Smooth muscle cell (in vitro differentiated cells): ENCODE data around the gene MARS1. TPM values are rescaled to one million over a fixed set of nuclear protein-coding genes. Genes with fewer than 3 reads are reported as not detected.

ENCODE experiments used
- DNase-seq: peaks from one replicate; lab custom pipeline; 2025; ENCODE audit not compliant: unreplicated experiment; lab: John Stamatoyannopoulos, UW
- H2AFZ ChIP-seq: fragments of 200-600 bp; sonication (generic); 2 replicates; pipeline ENCODE4 v1.6.0; 2016; ENCODE audit warnings: antibody characterized with exemption, low read depth, mild to moderate bottlenecking
- H3F3A ChIP-seq: fragments of 200-600 bp; sonication (generic); 2 replicates; pipeline ENCODE4 v1.6.0; 2017; ENCODE audit warnings: antibody characterized with exemption, low read depth
- H3K27ac ChIP-seq: fragments of 200-600 bp; sonication (generic); 2 replicates; pipeline ENCODE4 v1.5.1; 2016; ENCODE audit warnings: low read depth, mild to moderate bottlenecking
- H3K27me3 ChIP-seq: fragments of 200-600 bp; sonication (generic); 2 replicates; pipeline ENCODE4 v1.6.1; 2016; ENCODE audit warnings: low read depth, mild to moderate bottlenecking
- H3K36me3 ChIP-seq: fragments of 200-600 bp; sonication (generic); 2 replicates; pipeline ENCODE4 v1.5.1; 2016; ENCODE audit warnings: low read depth
- H3K4me1 ChIP-seq: fragments of 200-600 bp; sonication (generic); 2 replicates; pipeline ENCODE4 v1.5.1; 2016; ENCODE audit warnings: low read depth
- H3K4me2 ChIP-seq: fragments of 200-600 bp; sonication (generic); 2 replicates; pipeline ENCODE4 v1.6.0; 2016; ENCODE audit warnings: mild to moderate bottlenecking
- H3K4me3 ChIP-seq: fragments of 200-600 bp; sonication (generic); 2 replicates; pipeline ENCODE4 v1.5.1; 2016; ENCODE audit warnings: mild to moderate bottlenecking
- H3K79me2 ChIP-seq: fragments of 200-600 bp; sonication (generic); 2 replicates; pipeline ENCODE4 v1.6.0; 2016; ENCODE audit warnings: low read depth, mild to moderate bottlenecking
- H3K9ac ChIP-seq: fragments of 200-600 bp; sonication (generic); 2 replicates; pipeline ENCODE4 v1.6.0; 2016; ENCODE audit warnings: low read depth
- H3K9me3 ChIP-seq: fragments of 200-600 bp; sonication (generic); replicated peaks from 2 replicates; pipeline ENCODE4 v1.5.1; 2016; ENCODE audit warnings: low read depth
- H4K20me1 ChIP-seq: fragments of 200-600 bp; sonication (generic); 2 replicates; pipeline ENCODE4 v1.6.0; 2016; ENCODE audit warnings: low read depth
- WGBS: methylation state at CpG from one replicate; pipeline ENCODE4 v1.1.7; 2016; ENCODE audit warnings: low lambda C conversion rate; 5-methylcytosine and 5-hydroxymethylcytosine counted together
- polyA plus RNA-seq: library from polyadenylated mRNA; unstranded; fragments of >200 nt; fragmentation: Nextera tagmentation; extraction: Ambion mirVana; gene quantifications from 2 replicates; pipeline ENCODE4 v1.2.1, GENCODE V29; 2016
- total RNA-seq: library from RNA; depleted of rRNA; stranded (reverse); fragments of >200 nt; gene quantifications from 2 replicates; pipeline ENCODE4 v1.2.3, GENCODE V29; 2014
- TF ChIP-seq, protein P1 (sequence below): fragments of 200-600 bp; sonication (generic); IDR thresholded peaks from 2 replicates; pipeline ENCODE4 v1.5.1; 2017; ENCODE audit warnings: borderline replicate concordance, mild to moderate bottlenecking, antibody characterized with exemption; ENCODE audit not compliant: insufficient read depth, poor library complexity, severe bottlenecking

The MARS1 gene
- total and polyA plus RNA-seq, 2 experiments from 2014 or later: 186 to 192 TPM

DNA sequence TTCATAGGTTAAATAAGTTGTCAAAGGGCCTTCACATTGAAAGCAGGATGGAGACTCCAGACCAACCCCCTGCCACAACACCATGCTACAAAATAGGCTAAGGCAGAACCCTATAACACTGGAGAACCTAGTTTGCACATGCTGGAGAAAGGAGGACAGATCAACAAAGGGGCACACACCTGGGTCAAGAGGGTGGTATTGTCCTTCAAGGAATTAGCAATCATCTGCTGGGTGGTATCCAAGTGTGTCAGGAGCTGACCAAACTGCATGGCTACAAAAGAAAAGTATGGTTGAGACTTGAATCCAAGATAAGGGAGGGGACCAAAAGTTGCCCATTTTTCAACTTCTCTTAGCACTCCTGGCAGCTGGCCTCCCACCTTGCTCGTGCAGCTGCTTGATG lies 44.0 kb downstream of the MARS1 start:
- no peak overlapping the region for H3K4me3 ChIP-seq
- TF ChIP-seq, protein P1, sequence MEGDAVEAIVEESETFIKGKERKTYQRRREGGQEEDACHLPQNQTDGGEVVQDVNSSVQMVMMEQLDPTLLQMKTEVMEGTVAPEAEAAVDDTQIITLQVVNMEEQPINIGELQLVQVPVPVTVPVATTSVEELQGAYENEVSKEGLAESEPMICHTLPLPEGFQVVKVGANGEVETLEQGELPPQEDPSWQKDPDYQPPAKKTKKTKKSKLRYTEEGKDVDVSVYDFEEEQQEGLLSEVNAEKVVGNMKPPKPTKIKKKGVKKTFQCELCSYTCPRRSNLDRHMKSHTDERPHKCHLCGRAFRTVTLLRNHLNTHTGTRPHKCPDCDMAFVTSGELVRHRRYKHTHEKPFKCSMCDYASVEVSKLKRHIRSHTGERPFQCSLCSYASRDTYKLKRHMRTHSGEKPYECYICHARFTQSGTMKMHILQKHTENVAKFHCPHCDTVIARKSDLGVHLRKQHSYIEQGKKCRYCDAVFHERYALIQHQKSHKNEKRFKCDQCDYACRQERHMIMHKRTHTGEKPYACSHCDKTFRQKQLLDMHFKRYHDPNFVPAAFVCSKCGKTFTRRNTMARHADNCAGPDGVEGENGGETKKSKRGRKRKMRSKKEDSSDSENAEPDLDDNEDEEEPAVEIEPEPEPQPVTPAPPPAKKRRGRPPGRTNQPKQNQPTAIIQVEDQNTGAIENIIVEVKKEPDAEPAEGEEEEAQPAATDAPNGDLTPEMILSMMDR: no peak
- no peak overlapping the region for H2AFZ ChIP-seq
- no peak overlapping the region for H3K4me2 ChIP-seq
- H3K79me2 ChIP-seq: no peaks in the 10 kb centered on the region
- no peaks in the 10 kb centered on the region for H3K9me3 ChIP-seq
- H3K27ac ChIP-seq: no peak overlapping the region
- no peak for DNase-seq
- no peaks in the 10 kb centered on the region for H3K27me3 ChIP-seq
- H4K20me1 ChIP-seq: peaks cover 26% of the 10 kb centered on the region
- 90% methylated on average over 1 of the region's 1 CpG for WGBS
- H3K9ac ChIP-seq: no peak overlapping the region
- peaks cover 11% of the 10 kb centered on the region for H3K36me3 ChIP-seq
- no peaks in the 10 kb centered on the region for H3K4me1 ChIP-seq
- H3F3A ChIP-seq: peaks cover 32% of the 10 kb centered on the region

DNA sequence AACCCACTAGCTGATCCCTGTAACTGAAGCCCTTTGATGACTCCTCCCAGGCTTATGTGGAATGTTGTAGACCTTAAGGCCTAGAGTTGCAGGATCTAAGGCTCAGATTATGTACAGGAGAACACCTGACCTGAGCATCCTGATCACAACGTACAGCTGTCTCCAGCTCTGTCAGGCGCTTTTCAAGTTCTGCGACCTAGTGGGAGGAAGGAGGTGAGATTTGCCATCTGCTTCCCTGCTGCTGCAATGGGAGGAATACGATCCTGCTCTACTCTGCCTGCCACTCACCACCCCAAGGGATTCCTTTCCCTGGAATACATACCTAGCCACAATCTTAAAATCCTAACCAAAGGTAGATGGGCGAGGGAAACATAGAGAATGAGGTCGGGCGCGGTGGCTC lies 45.2 kb downstream of the MARS1 start:
- H3K36me3 ChIP-seq: peaks cover 11% of the 10 kb centered on the region

DNA sequence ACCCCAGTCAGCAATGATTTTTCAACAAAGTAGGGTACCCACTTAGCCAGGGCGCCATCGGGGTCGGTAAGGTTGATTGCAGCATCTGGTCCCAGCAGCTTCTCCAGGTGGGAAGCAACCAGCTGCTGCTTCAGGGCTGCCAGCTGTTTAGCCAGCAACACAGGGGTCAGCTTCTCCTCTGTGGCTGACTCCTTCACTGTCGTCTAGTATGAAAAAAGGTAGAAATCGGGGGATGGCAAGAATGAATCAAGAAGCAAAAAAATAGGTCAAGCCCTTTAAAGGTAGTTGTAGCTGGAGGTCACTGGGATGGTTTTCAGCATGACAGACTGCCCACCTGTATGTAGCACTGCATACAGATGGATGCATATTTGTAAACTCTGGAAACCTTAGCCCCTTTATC lies 46.4 kb downstream of the MARS1 start:
- Histone ChIP-seq H3K4me1 (no peaks in the 10 kb centered on the region), H3K27ac (no peak overlapping the region), H3F3A (peaks cover 32% of the 10 kb centered on the region), H4K20me1 (peaks cover 37% of the 10 kb centered on the region), H3K9me3 (no peaks in the 10 kb centered on the region), H3K36me3 (peaks cover 11% of the 10 kb centered on the region), H3K4me2 (no peak overlapping the region), H3K4me3 (no peak overlapping the region), H2AFZ (no peak overlapping the region), H3K27me3 (no peaks in the 10 kb centered on the region), H3K79me2 (no peaks in the 10 kb centered on the region), H3K9ac (no peak overlapping the region)
- TF ChIP-seq, protein P1: no peak
- WGBS: 98% methylated on average over 5 of the region's 5 CpGs
- DNase-seq: no peak

More for the DNA sequence above, 45.2 kb downstream of the MARS1 start:
- no peak for DNase-seq
- H3K79me2 ChIP-seq: no peaks in the 10 kb centered on the region
- H3K4me1 ChIP-seq: no peaks in the 10 kb centered on the region
- no peak overlapping the region for H3K4me2 ChIP-seq
- no peaks in the 10 kb centered on the region for H3K9me3 ChIP-seq
- H3K27ac ChIP-seq: no peak overlapping the region
- 97% methylated on average over 8 of the region's 8 CpGs for WGBS
- no peak overlapping the region for H3K9ac ChIP-seq
- TF ChIP-seq, protein P1: no peak
- H3F3A ChIP-seq: peaks cover 32% of the 10 kb centered on the region
- no peak overlapping the region for H2AFZ ChIP-seq
- H4K20me1 ChIP-seq: peaks cover 27% of the 10 kb centered on the region
- no peaks in the 10 kb centered on the region for H3K27me3 ChIP-seq
- H3K4me3 ChIP-seq: no peak overlapping the region

DNA sequence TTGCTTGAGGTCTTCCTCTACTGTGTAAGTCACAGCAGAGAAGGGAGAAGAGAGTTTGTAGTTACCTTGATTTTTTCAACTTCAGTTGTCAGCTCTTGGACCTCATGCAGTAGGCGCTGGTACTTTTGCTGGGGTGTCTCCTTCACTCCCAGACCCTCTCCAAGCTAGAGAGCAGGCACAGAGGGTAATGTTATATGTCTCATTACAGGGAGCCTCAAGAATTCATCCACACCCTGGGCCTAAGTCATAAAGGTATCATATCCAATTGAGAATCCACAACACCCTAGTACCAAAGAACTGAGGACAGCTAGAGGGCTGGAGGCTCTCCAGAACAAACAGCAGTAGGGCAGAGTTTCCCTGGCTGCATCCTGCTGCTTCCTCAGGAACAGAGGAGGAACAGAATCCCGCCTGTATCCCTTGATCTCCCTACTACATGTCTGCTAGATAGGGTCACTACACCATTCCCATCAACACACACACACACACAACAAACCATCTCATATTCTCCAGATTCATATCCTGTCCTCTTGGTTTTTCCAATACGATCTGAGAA lies 47.2 kb downstream of the MARS1 start:
- Histone ChIP-seq H3K9me3 (no peaks in the 10 kb centered on the region), H3K27ac (no peak overlapping the region), H3K4me1 (no peaks in the 10 kb centered on the region), H3K79me2 (no peaks in the 10 kb centered on the region), H3F3A (peaks cover 26% of the 10 kb centered on the region), H2AFZ (no peak overlapping the region), H3K9ac (no peak overlapping the region), H3K27me3 (no peaks in the 10 kb centered on the region), H3K4me2 (no peak overlapping the region), H3K36me3 (peaks cover 11% of the 10 kb centered on the region), H3K4me3 (no peak overlapping the region), H4K20me1 (peaks cover 39% of the 10 kb centered on the region)
- no peak for DNase-seq
- TF ChIP-seq, protein P1: no peak
- WGBS: 99% methylated on average over 3 of the region's 3 CpGs
